DND-41 (cell line): ENCODE data around the gene PRUNE1.

ENCODE experiments used
- EZH2 ChIP-seq: IDR thresholded peaks from 3 replicates; pipeline ENCODE4 v1.6.1; 2012; ENCODE audit warnings: borderline replicate concordance, low read depth, mild to moderate bottlenecking, moderate library complexity, low read length, inconsistent platforms; ENCODE audit not compliant: severe bottlenecking
- TF ChIP-seq, protein P1 (sequence below): IDR thresholded peaks from 2 replicates; pipeline ENCODE4 v1.5.1; 2012; ENCODE audit warnings: borderline replicate concordance, low read length, moderate library complexity, mild to moderate bottlenecking; ENCODE audit not compliant: poor library complexity, severe bottlenecking; ENCODE audit errors: extremely low read depth

- TF ChIP-seq, protein P1, sequence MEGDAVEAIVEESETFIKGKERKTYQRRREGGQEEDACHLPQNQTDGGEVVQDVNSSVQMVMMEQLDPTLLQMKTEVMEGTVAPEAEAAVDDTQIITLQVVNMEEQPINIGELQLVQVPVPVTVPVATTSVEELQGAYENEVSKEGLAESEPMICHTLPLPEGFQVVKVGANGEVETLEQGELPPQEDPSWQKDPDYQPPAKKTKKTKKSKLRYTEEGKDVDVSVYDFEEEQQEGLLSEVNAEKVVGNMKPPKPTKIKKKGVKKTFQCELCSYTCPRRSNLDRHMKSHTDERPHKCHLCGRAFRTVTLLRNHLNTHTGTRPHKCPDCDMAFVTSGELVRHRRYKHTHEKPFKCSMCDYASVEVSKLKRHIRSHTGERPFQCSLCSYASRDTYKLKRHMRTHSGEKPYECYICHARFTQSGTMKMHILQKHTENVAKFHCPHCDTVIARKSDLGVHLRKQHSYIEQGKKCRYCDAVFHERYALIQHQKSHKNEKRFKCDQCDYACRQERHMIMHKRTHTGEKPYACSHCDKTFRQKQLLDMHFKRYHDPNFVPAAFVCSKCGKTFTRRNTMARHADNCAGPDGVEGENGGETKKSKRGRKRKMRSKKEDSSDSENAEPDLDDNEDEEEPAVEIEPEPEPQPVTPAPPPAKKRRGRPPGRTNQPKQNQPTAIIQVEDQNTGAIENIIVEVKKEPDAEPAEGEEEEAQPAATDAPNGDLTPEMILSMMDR = no peak
- TF ChIP-seq EZH2 = no peak
Measured at GRCh38 chr1:151037032-151037431, 28.8 kb downstream of the PRUNE1 start.
